GM12878 (cell line): ENCODE measurements around the gene DOCK7. TPM values are rescaled to one million over a fixed set of nuclear protein-coding genes. Genes with fewer than 3 reads are reported as not detected.

Experiments
- ATAC-seq: fragments of 200-7000 bp; cut with Tn5 transposase; 3 replicates; pipeline ENCODE4 v1.9.1; 2020; ENCODE audit warnings: mild to moderate bottlenecking, moderate library complexity
- BruUV-seq: library from RNA; stranded (reverse); fragments of 400-500 nt; replicated peaks from 2 replicates; lab custom pipeline; 2021; lab: Mats Ljungman, UMichigan
- CTCF ChIA-PET: fragments of 300-600 bp; sonication (Branson Sonifier 250); formaldehyde crosslinking; extraction: SDS; loops from one replicate; lab custom pipeline; 2021; ENCODE audit warnings: inconsistent platforms; lab: Yijun Ruan, JAX
- POLR2A ChIA-PET: fragments of 350-600 bp; formaldehyde crosslinking; extraction: SDS; loops from one replicate; lab custom pipeline; 2021; ENCODE audit warnings: inconsistent platforms; lab: Charles Lee
- RAD21 ChIA-PET: fragments of 300-600 bp; sonication (Branson Sonifier 250); formaldehyde crosslinking; loops from one replicate; lab custom pipeline; 2023; ENCODE audit warnings: antibody characterized with exemption; ENCODE audit not compliant: unreplicated experiment; lab: Charles Lee
- SMC1A ChIA-PET: fragments of 300-600 bp; sonication (Branson Sonifier 250); formaldehyde crosslinking; loops from one replicate; lab custom pipeline; 2023; ENCODE audit not compliant: unreplicated experiment, uncharacterized antibody; lab: Charles Lee
- DNase-seq: peaks from one replicate; pipeline ENCODE4 v3.0.0-alpha.2; 2011; ENCODE audit warnings: low read depth, low spot score
- FAIRE-seq: peaks from 3 replicates; lab custom pipeline; 2011; peaks lifted over from hg19 to GRCh38; lab: Jason Lieb, UNC
- H2AFZ ChIP-seq: 2 replicates; pipeline ENCODE4 v1.6.0; 2011; ENCODE audit warnings: low read depth, low read length, control low read depth; ENCODE audit not compliant: control insufficient read depth
- H3K27ac ChIP-seq: 2 replicates; pipeline ENCODE4 v1.5.1; 2011; ENCODE audit warnings: control low read depth; ENCODE audit not compliant: control insufficient read depth, insufficient read depth
- H3K27me3 ChIP-seq, 2 experiments: replicated peaks in 1 of 2; 2 replicates each; pipeline versions ENCODE4 v1.6.0 to v1.6.1; 2011; ENCODE audit warnings: low read length in 1 of 2; ENCODE audit not compliant: control insufficient read depth in 2 of 2, insufficient read depth in 2 of 2
- H3K36me3 ChIP-seq, 2 experiments: 2 replicates each; pipeline ENCODE4 v1.5.1; 2011; ENCODE audit warnings: low read length in 1 of 2; ENCODE audit not compliant: control insufficient read depth in 2 of 2, insufficient read depth in 2 of 2
- H3K4me1 ChIP-seq: 2 replicates; pipeline ENCODE4 v1.6.1; 2011; ENCODE audit warnings: mild to moderate bottlenecking, low read length, moderate library complexity, mixed read lengths; ENCODE audit not compliant: control insufficient read depth, insufficient read depth
- H3K4me2 ChIP-seq: 2 replicates; pipeline ENCODE4 v1.6.0; 2011; ENCODE audit warnings: control low read depth; ENCODE audit not compliant: control insufficient read depth, insufficient read depth
- H3K4me3 ChIP-seq: fragments of 200-600 bp; sonication (generic); 2 replicates; pipeline ENCODE4 v1.5.1; 2016
- H3K79me2 ChIP-seq: 2 replicates; pipeline ENCODE4 v1.6.0; 2011; ENCODE audit warnings: low read length; ENCODE audit not compliant: control insufficient read depth, insufficient read depth
- H3K9ac ChIP-seq: 2 replicates; pipeline ENCODE4 v1.8.0; 2011; ENCODE audit warnings: low read length, control low read depth, mixed read lengths; ENCODE audit not compliant: control insufficient read depth, insufficient read depth
- H3K9me3 ChIP-seq: replicated peaks from 3 replicates; pipeline ENCODE4 v1.5.1; 2011; ENCODE audit warnings: mild to moderate bottlenecking, low read length; ENCODE audit not compliant: control insufficient read depth, insufficient read depth
- H4K20me1 ChIP-seq: 2 replicates; pipeline ENCODE4 v1.6.0; 2011; ENCODE audit not compliant: control insufficient read depth, insufficient read depth
- CBFB ChIP-seq: IDR thresholded peaks from 2 replicates; pipeline ENCODE4 v1.6.1; 2016; ENCODE audit warnings: antibody characterized with exemption, low read depth
- CHD2 ChIP-seq: IDR thresholded peaks from 2 replicates; pipeline ENCODE4 v1.6.1; 2011; ENCODE audit warnings: low read depth, low read length, improper control_type of control experiment, borderline replicate concordance
- EGR1 ChIP-seq, 2 experiments: IDR thresholded peaks; 1 replicate in 1 of 2; 2 replicates in 1 of 2; pipeline ENCODE4 v1.6.1; 2011 to 2012; ENCODE audit warnings: low read depth in 2 of 2, low read length in 2 of 2, borderline replicate concordance in 1 of 2, mild to moderate bottlenecking in 1 of 2, moderate library complexity in 1 of 2
- EP300 ChIP-seq, 2 experiments: fragments of 150-350 bp in 1 of 2; IDR thresholded peaks; 2 replicates each; pipeline ENCODE4 v1.6.1; 2011 to 2012; ENCODE audit warnings: low read depth in 2 of 2, low read length in 2 of 2, borderline replicate concordance in 1 of 2, improper control_type of control experiment in 1 of 2, inconsistent platforms in 1 of 2; ENCODE audit not compliant: control insufficient read depth in 1 of 2
- KLF5 ChIP-seq: fragments of 450-650 bp; IDR thresholded peaks from 2 replicates; pipeline ENCODE4 v1.6.1; 2014; ENCODE audit warnings: mild to moderate bottlenecking; ENCODE audit not compliant: partially characterized antibody
- RB1 ChIP-seq: fragments of 450-650 bp; formaldehyde crosslinking; IDR thresholded peaks from 2 replicates; pipeline ENCODE4 v1.6.1; 2017; ENCODE audit warnings: mild to moderate bottlenecking, borderline replicate concordance
- SP1 ChIP-seq: IDR thresholded peaks from one replicate; pipeline ENCODE4 v1.6.1; 2011; ENCODE audit warnings: low read depth, low read length
- STAT1 ChIP-seq: fragments of 450-650 bp; conservative IDR thresholded peaks from 2 replicates; pipeline ENCODE4 v1.6.1; 2014; ENCODE audit warnings: antibody characterized with exemption, mild to moderate bottlenecking
- ZNF207 ChIP-seq: fragments of 450-650 bp; IDR thresholded peaks from 2 replicates; pipeline ENCODE4 v1.6.1; 2014; ENCODE audit warnings: antibody characterized with exemption, mild to moderate bottlenecking, borderline replicate concordance
- ZNF384 ChIP-seq: IDR thresholded peaks from 2 replicates; pipeline ENCODE4 v1.6.1; 2012; ENCODE audit warnings: low read depth, mild to moderate bottlenecking, low read length, improper control_type of control experiment, borderline replicate concordance
- WGBS: methylation state at CpG from one replicate; pipeline ENCODE4 v1.1.6; 2016; ENCODE audit warnings: low lambda C conversion rate; ENCODE audit not compliant: insufficient replicate concordance, insufficient coverage; ENCODE audit errors: missing lambda C conversion rate; 5-methylcytosine and 5-hydroxymethylcytosine counted together
- in situ Hi-C: fragments of 300-500 bp; cut with MboI; formaldehyde crosslinking; loops from 9 replicates; pipeline ENCODE4 v1.14.3; 2018; ENCODE audit warnings: mixed read lengths
- intact Hi-C: fragments of 100-400 bp; cut with micrococcal nuclease; formaldehyde crosslinking; loops from one replicate; pipeline ENCODE4 v1.14.2; 2022; ENCODE audit not compliant: unreplicated experiment
- polyA plus RNA-seq, 11 experiments: library from polyadenylated mRNA; depleted of rRNA in 4 of 11; unstranded in 6 of 11; stranded (reverse) in 5 of 11; fragments of >200 nt; fragmentation: Nextera tagmentation in 4 of 11; fragmentation: Illumina TruSeq in 1 of 11; extraction: Ambion mirVana in 4 of 11; extraction: Trizol in 1 of 11; gene quantifications; 1 replicate in 1 of 11; 2 replicates in 10 of 11; pipeline versions ENCODE4 v1.2.1 to v1.2.3, GENCODE V29; 2011 to 2016; ENCODE audit warnings: inconsistent platforms in 2 of 11, missing spikeins in 2 of 11, low read depth in 1 of 11
- total RNA-seq, 4 experiments: library from RNA; depleted of rRNA in 3 of 4; stranded (reverse); fragments of >200 nt in 3 of 4; fragmentation: Illumina TruSeq in 1 of 4; extraction: Trizol in 1 of 4; gene quantifications; 2 replicates each; pipeline versions ENCODE4 v1.2.1 to v1.2.3, GENCODE V29; 2013 to 2021
- TF ChIP-seq, protein P1 (sequence below): fragments of 450-650 bp; IDR thresholded peaks from 2 replicates; pipeline ENCODE4 v1.6.1; 2017; ENCODE audit warnings: mild to moderate bottlenecking
- TF ChIP-seq, protein P2 (sequence below): fragments of 450-650 bp; IDR thresholded peaks from 2 replicates; pipeline ENCODE4 v1.6.1; 2016; ENCODE audit warnings: mild to moderate bottlenecking

Gene DOCK7
- total and polyA plus RNA-seq, 10 of the 15 experiments (the other 5 are each of a cell fraction or from before 2014, with no cell fraction given): 4.8 to 34.6 (median 26.9) TPM

DNA sequence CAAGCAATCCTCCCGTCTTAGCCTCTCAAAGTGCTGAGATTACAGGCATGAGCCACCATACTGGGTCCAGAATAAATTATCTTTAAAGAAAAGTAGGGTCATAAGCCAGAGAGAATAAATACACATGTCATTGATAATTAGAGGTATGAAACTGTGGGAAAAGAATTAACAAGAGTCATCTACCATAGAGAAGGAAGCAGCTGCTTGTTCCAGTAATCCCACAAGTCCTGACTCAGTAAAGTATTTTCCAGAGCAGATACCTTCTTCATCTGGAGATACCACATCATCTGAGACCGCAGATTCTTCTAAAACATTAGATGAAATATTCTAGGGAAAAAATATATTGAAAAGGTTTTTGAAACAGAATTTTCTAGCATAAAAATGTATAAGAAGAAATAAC is 195.7 kb downstream of the DOCK7 start:
- Histone ChIP-seq H3K36me3 (0 out of 4 replicates have a peak, but pooled peaks cover 0 to 2% of the 10 kb centered on the region in 2 experiments), H3K4me3 (no peak overlapping the region), H3K4me2 (no peak overlapping the region), H3K9ac (no peak overlapping the region), H4K20me1 (no peaks in the 10 kb centered on the region), H3K4me1 (no peaks in the 10 kb centered on the region), H3K9me3 (no peaks in the 10 kb centered on the region), H2AFZ (no peak overlapping the region), H3K27ac (no peak overlapping the region), H3K79me2 (no peaks in the 10 kb centered on the region), H3K27me3 (no peaks in the 10 kb centered on the region)
- 87% methylated on average over 2 of the region's 2 CpGs for WGBS
- ChIA-PET RAD21 (no interaction called here), SMC1A (interaction anchor here (1.5 kb wide), 1 partner anchor 254 kb away, joined by 4 read pairs; no protein-coding TSS in a partner anchor), POLR2A (no interaction called here), CTCF (no interaction called here)
- DNase-seq (no peak), ATAC-seq (no peak), FAIRE-seq (no peak)
- no TSS peak for BruUV-seq
- intact Hi-C loops: no loop called here
- TF ChIP-seq EP300 (IDR thresholded peaks at IDR 0.05; ENCODE audit: borderline replicate concordance in 1 of 2, control insufficient read depth in 1 of 2, low read depth in 2 of 2, low read length in 2 of 2): no peak
- TF ChIP-seq STAT1: no peak
- in situ Hi-C loops: no loop called here

DNA sequence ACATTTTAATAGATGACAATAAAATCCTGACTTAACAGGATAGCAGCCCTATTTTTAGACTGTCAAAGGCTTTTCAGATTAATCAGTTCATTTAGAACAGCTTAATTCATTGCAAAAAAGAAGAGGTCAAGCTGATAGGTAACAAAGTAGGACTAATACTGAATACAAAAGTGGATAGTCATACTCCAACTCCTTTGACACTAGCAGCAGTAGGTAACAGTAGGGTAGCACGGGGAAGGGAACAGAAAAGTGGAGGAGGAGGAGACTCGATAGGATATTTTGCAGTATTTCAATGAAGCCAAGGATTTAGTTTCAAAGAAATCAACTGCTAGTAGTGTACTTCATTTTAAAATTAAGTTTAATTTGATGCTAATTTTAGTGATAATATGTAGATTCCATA is 200.2 kb downstream of the DOCK7 start:
- H3K36me3 ChIP-seq: peaks cover 0 to 2% of the 10 kb centered on the region in 2 experiments; a peak in 1 of 4 replicates
- H3K4me3 ChIP-seq: no peak overlapping the region
- SMC1A ChIA-PET: interaction anchor here (0.7 to 1.7 kb wide), 5 partner anchors 9 to 258 kb away, joined by 3 to 5 read pairs (median 4); no protein-coding TSS in a partner anchor
- TF ChIP-seq CBFB (no peak), ZNF384 (no peak), CHD2 (no peak), KLF5 (no peak), RB1 (no peak), SP1 (no peak), ZNF207 (no peak), EGR1 (IDR thresholded peaks at IDR 0.05; ENCODE audit: borderline replicate concordance in 1 of 2, low read depth in 2 of 2, low read length in 2 of 2) (no peak)
- TF ChIP-seq, protein P1, sequence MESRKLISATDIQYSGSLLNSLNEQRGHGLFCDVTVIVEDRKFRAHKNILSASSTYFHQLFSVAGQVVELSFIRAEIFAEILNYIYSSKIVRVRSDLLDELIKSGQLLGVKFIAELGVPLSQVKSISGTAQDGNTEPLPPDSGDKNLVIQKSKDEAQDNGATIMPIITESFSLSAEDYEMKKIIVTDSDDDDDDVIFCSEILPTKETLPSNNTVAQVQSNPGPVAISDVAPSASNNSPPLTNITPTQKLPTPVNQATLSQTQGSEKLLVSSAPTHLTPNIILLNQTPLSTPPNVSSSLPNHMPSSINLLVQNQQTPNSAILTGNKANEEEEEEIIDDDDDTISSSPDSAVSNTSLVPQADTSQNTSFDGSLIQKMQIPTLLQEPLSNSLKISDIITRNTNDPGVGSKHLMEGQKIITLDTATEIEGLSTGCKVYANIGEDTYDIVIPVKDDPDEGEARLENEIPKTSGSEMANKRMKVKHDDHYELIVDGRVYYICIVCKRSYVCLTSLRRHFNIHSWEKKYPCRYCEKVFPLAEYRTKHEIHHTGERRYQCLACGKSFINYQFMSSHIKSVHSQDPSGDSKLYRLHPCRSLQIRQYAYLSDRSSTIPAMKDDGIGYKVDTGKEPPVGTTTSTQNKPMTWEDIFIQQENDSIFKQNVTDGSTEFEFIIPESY: no peak
- TF ChIP-seq, protein P2, sequence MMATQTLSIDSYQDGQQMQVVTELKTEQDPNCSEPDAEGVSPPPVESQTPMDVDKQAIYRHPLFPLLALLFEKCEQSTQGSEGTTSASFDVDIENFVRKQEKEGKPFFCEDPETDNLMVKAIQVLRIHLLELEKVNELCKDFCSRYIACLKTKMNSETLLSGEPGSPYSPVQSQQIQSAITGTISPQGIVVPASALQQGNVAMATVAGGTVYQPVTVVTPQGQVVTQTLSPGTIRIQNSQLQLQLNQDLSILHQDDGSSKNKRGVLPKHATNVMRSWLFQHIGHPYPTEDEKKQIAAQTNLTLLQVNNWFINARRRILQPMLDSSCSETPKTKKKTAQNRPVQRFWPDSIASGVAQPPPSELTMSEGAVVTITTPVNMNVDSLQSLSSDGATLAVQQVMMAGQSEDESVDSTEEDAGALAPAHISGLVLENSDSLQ: no peak
- DNase-seq (no peak), ATAC-seq (no peak), FAIRE-seq (no peak)
- RAD21 ChIA-PET: interaction anchor here (2.5 kb wide), 1 partner anchor 258 kb away, joined by 5 read pairs; no protein-coding TSS in a partner anchor
- no peaks in the 10 kb centered on the region for H4K20me1 ChIP-seq
- no TSS peak for BruUV-seq
- no peak overlapping the region for H3K4me2 ChIP-seq
- intact Hi-C loops (no loop called here), in situ Hi-C loops (no loop called here)
- H3K4me1 ChIP-seq: peaks cover 5% of the 10 kb centered on the region
- H3K9me3 ChIP-seq: no peaks in the 10 kb centered on the region
- 50% methylated on average over 2 of the region's 2 CpGs for WGBS
- POLR2A ChIA-PET: no interaction called here
- no peak overlapping the region for H3K9ac ChIP-seq
- no peaks in the 10 kb centered on the region for H3K27me3 ChIP-seq
- H3K27ac ChIP-seq: no peak overlapping the region
- H2AFZ ChIP-seq: no peak overlapping the region
- CTCF ChIA-PET: interaction anchor here (0.6 to 1.3 kb wide), 2 partner anchors 258 to 826 kb away, joined by 3 to 8 read pairs; no protein-coding TSS in a partner anchor
- H3K79me2 ChIP-seq: no peaks in the 10 kb centered on the region
